ENCODE measurements around the gene CLN3. TPM values are rescaled to one million over a fixed set of nuclear protein-coding genes. Genes with fewer than 3 reads are reported as not detected.
"Not testable (repeated sequence)": the region's sequence is repeated elsewhere in the genome, so short reads cannot be mapped to it uniquely, and the experiment has no call there.

Gene CLN3
- total RNA-seq, 1 donor from 2014 or later = 21.2 TPM

- DNase-seq (ENCODE audit: low read depth in 2 of 2) = no peak
Measured at GRCh38 chr16:28494121-28494851, 2.4 kb upstream of the CLN3 start, which contains the start of gene APOBR. TSS of gene APOBR (plus strand) at chr16:28494643. CDS start at chr16:28494682, 39 bp downstream.

GRCh38 chr16:28492511-28492910 is 637 bp upstream of the CLN3 start:
- no peak for DNase-seq (ENCODE audit: low read depth in 2 of 2)

GRCh38 chr16:28491230-28491969 is 474 bp downstream of the CLN3 start:
- peak; percentile 34 to 36 for DNase-seq (ENCODE audit: low read depth in 2 of 2)

DNA sequence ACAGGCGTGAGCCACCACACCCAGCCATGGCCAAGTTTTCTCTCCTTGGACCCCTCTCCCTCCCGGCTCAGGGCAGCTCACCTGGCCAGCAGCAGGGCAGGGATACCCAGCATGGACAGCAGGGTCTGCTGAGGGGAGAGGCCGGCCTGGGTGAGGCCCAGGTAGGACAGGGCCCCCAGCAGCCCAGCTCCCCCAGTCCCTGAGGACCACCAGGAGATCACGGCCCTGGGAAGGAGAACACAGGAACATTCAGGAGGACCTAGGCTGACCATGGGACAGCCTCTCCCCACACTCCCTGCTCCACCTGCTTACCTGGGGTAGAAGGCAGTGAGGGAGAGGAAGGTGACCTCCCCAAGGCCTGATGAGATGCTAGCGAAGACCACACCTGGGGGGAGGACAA is 5.6 kb downstream of the CLN3 start:
- DNase-seq (ENCODE audit: low read depth in 2 of 2) = no peak

DNA sequence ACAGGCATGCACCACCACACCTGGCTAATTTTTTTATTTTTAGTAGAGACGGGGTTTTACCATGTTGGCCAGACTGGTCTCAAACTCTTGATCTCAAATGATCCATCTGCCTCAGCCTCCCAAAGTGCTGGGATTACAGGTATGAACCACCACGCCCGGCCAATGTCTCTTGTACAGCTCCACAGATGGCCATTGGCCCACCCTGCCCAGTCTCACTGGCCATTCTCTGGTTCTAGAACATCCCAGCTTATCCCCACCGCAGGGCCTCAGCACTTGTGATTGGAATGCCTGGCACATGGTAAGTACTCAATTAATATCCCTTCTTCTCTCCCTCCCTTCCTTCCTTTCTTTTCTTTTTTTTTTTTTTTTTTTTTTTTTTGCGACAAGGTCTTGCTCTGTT is 8.5 kb downstream of the CLN3 start:
- not testable (repeated sequence) for DNase-seq (ENCODE audit: low read depth in 2 of 2)

DNA sequence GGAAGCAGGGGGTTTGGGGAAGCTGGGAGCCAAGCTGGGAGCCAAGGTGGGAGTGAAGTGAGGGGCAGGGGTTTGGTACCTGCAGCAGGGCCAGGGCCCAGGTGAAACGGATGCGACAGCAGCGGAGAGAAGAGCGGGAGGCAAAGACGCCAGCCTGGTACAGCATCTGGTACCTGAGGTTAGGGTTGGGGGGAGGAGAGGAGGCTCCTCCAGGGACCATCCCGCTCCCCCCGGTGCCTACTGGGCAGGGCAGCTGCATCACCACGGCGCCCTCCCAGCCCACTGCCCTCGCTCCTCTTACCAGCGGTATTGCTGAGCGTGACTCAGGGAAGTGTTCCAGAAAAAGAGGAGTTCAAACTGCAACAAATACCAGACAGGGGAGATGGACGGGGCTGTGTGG is 9.8 kb downstream of the CLN3 start:
- DNase-seq (ENCODE audit: low read depth in 2 of 2) = no peak

DNA sequence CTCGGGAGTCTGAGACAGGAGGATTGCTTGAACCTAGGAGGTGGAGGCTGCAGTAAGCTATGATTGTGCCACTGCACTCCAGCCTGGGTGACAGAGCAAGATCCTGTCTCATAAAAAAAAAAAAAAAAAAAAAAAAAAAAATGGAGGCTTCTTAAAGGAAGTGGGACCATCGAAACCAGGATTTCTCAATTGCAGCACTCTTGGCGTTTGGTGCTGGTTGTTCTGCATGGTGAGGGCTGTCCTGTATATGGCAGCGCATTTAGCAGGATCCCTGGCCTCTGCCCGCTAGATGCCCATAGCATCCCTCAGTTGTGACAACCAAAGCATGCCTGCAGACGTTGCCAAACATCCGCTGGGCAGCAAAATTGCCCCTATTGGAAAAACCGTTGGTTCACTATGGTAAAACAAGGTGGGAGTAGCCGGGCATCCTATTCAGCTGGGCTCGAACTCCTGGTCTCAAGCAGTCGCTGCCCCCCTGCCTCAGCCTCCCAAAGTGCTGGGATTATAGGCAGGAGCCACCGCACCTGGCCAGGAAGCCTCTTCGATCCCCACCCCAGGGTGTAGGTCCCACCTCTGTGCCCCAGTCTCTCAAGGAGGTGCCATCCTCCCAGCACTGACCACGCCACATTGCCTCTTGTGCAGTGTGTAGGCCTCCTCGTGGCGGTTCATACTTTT is 13.2 kb downstream of the CLN3 start:
- DNase-seq (ENCODE audit: low read depth in 2 of 2) = no peak

- no peak for DNase-seq (ENCODE audit: low read depth in 2 of 2)
Measured at GRCh38 chr16:28477311-28477920, 14.5 kb downstream of the CLN3 start.

- no peak for DNase-seq (ENCODE audit: low read depth in 2 of 2)
Measured at GRCh38 chr16:28475221-28475620, 16.7 kb downstream of the CLN3 start.

DNA sequence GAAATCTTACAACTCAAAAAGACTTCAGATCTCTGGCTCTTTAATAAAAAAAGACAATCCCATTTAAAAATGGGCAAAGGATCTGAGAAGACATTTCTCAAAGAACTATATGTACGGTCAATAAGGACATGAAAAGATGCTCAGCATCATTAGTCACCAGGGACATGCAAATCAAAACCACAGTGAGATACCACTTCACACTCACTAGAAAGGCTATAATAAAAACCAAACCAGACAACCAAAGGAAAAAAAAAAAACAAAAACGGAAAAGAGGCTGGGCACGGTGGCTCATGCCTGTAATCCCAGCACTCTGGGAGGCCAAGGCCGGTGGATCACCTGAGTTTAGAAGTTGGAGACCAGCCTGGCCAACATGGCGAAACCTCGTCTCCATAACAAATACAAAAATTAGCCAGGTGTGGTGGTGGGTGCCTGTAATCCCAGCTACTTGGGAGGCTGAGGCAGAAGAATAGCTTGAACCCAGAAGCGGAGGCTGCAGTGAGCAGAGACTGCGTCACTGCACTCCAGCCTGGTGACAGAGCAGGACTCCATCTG is 18.1 kb downstream of the CLN3 start:
- no peak for DNase-seq (ENCODE audit: low read depth in 2 of 2)

- DNase-seq (ENCODE audit: low read depth in 2 of 2) = not testable (repeated sequence)
Measured at GRCh38 chr16:28447081-28447480, 44.8 kb downstream of the CLN3 start.

DNA sequence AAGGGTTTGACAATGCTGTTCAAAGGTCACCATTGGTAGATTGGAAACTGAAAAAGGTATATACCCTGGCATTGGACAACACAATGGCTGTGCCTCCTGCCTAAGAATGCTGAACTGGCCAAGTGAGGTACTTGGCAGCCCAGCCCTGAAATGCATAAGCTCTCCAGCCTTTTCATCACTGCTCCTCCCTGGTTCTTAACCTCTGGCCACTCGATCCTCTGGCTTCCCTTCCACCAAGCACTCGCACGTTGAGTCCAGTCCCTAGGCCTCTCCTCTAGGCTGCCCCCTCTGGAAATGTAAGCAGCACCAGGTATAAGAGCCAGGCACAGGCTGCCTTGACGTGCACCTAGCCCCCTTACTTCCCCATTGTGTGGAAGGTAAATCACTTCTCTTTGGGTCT is 45.5 kb downstream of the CLN3 start:
- DNase-seq (ENCODE audit: low read depth in 2 of 2) = not testable (repeated sequence)

- not testable (repeated sequence) for DNase-seq (ENCODE audit: low read depth in 2 of 2)
Measured at GRCh38 chr16:28443943-28444342, 47.9 kb downstream of the CLN3 start.

DNA sequence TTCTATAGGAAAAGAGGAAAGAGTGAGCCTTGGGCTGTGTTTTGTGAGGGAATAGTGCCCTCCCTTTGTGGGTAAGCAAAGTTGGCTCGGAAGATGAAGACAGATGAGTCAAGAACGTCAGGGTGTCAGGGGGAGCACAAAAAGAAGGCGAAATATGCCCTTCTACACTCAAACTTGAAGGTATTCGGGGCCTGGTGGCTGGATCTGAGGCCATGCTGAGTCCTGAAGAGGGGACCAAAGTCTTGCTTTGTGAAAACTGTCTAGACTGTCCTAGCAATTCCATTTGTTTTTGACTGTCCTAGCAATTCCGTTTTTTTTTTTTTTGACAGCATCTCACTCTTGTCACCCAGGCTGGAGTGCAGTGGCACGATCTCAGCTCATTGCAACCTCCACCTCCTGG is 53.0 kb downstream of the CLN3 start:
- not testable (repeated sequence) for DNase-seq (ENCODE audit: low read depth in 2 of 2)

- DNase-seq (ENCODE audit: low read depth in 2 of 2) = not testable (repeated sequence)
Measured at GRCh38 chr16:28435340-28435739, 56.5 kb downstream of the CLN3 start.

Other genes starting within 250 kb of the CLN3 start
- under 0.01 TPM in 1 of 2 replicates, not detected in the other for gene SBK1, start 199.5 kb downstream of the CLN3 start, total RNA-seq
- not detected in 2 replicates for gene NPIPB6, start 128.6 kb downstream of the CLN3 start, total RNA-seq
- gene EIF3CL, start 88.2 kb downstream of the CLN3 start, total RNA-seq = 86.1 and 89.8 TPM in 2 replicates
- not detected in 2 replicates for gene NPIPB7, start 19.7 kb downstream of the CLN3 start, total RNA-seq
- gene APOBR, start 2.6 kb upstream of the CLN3 start, total RNA-seq = not detected in 2 replicates
- gene IL27, start 14.8 kb upstream of the CLN3 start, total RNA-seq = not detected in 2 replicates
- gene NUPR1, start 46.9 kb upstream of the CLN3 start, total RNA-seq = 0.44 and 11.9 TPM in 2 replicates
- gene SGF29, start 61.8 kb upstream of the CLN3 start, total RNA-seq = 5.9 and 9.1 TPM in 2 replicates
- gene SULT1A2, start 105.0 kb upstream of the CLN3 start, total RNA-seq = not detected in 2 replicates
- 0.40 and 3.9 TPM in 2 replicates for gene SULT1A1, start 118.0 kb upstream of the CLN3 start, total RNA-seq
- gene NPIPB8, start 146.0 kb upstream of the CLN3 start, total RNA-seq = 0.20 TPM in 1 of 2 replicates, not detected in the other
- gene EIF3C, start 219.4 kb upstream of the CLN3 start, total RNA-seq = 171 and 216 TPM in 2 replicates